GM20431 (cell line): ENCODE data around the gene RBM3.
"Not testable (repeated sequence)": the region's sequence is repeated elsewhere in the genome, so short reads cannot be mapped to it uniquely, and the experiment has no call there.

ENCODE experiments used
- in situ Hi-C: fragments of 300-500 bp; cut with MseI, MboI; formaldehyde crosslinking; loops from one replicate; pipeline ENCODE4 v1.15.0; 2020; ENCODE audit warnings: low sequenced_read_pairs; ENCODE audit not compliant: unreplicated experiment

The RBM3 gene

GRCh38 chrX:48574270-48575266 is at the start of gene RBM3:
Gene RBM3 (plus strand): TSS chrX:48574484. CDS start chrX:48575181, 697 bp downstream.
- in situ Hi-C loops: no loop called here

DNA sequence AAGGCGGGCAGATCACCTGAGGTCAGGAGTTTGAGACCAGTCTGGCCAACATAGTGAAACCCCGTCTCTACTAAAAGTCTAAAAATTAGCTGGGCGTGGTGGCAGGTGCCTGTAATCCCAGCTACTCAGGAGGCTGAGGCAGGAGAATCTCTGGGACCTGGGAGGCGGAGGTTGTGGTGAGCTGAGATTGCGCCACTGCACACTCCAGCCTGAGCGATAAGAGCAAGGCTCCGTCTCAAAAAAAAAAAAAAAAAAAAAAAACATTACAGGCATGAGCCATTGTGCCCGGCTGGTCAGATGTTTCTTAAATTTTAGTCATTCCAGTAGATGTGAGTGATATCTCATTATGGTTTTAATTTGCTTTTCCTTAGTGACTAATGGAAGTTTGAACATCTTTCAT is 48.4 kb upstream of the RBM3 start:
- in situ Hi-C loops: not testable (repeated sequence)

- in situ Hi-C loops: no loop called here
Observed at GRCh38 chrX:48530736-48531135, 43.5 kb upstream of the RBM3 start.

DNA sequence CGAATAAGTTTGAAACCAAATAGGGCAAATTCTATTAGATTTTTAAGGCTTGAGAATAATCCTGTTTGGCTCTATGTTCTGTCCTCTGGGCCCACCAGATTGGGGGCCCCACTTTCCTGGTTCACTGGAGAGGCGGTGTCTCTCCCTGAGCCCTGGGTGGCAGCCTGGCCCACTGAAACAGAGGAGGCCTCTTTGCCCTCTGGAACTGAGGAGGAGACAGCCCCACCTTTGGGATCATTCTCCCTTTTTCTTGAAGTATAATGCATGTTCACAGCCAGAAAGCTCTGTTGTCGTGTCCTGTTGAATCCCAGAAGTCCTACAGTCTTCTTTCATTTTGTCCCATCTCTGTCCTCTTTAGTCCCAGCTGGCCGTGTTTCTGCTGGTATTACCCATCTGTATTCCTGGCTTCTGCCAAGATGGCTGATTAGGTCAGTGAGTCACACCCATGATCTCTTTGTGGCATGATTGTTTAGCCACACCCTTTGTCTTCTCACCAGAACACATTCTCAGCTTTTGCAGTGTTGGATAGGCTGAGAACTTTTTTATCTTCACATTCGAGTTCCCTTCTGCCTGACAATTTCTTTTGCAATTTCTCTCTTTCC is 42.8 kb upstream of the RBM3 start:
- in situ Hi-C loops: no loop called here

- in situ Hi-C loops: no loop called here
Observed at GRCh38 chrX:48532161-48532560, 42.1 kb upstream of the RBM3 start.

DNA sequence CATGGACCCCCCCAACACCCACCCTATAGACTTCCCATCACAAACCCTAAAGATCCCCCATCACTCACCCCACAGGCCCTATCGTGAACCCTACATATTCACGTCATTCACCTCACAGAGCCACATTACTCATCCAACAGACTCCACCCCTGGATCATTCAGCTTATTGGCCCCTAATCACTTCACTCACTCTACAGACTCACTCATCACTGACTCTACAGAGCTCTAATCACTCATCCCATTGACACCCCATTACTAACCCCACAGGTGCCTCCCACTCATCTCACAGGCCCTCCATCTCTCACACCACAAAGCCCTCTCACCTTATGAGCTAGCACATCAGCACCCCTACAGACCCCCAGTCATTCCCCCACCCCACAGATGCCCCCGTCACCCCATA is 41.1 kb upstream of the RBM3 start:
- in situ Hi-C loops: no loop called here

DNA sequence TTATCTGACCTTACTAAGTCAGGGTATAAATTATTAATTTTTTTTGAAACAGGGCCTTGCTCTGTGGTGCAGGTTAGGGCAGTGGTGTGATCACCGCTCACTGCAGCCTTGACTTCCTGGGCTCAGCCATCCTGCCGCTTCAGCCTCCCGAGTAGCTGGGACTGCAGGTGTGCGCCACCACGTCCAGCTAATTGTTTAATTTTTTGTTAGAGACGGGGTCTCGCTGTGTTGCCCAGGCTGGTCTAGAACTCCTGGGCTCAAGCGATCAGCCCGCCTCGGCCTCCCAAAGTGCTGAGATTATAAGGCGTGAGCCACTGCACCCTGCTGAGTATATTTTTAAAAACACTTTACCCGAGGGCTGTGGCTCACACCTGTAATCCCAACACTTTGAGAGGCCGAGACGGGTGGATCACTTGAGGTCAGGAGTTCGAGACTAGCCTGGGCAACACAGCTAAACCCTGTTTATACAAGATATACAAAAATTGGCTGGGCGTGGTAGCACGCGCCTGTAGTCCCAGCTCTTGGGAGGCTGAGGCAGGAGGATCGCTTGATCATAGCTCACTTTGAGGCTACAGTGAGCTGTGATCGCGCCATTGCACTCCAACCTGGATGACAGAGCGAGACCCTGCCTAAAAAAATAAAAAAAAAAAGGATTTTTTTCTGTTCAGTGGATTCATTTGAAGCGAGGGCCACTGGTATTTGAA is 35.5 kb upstream of the RBM3 start:
- in situ Hi-C loops: no loop called here

- in situ Hi-C loops: no loop called here
Observed at GRCh38 chrX:48539345-48540027, 34.8 kb upstream of the RBM3 start, which contains the start of gene TBC1D25. Gene TBC1D25 (plus strand): TSS chrX:48539714. CDS start chrX:48539798, 84 bp downstream.

DNA sequence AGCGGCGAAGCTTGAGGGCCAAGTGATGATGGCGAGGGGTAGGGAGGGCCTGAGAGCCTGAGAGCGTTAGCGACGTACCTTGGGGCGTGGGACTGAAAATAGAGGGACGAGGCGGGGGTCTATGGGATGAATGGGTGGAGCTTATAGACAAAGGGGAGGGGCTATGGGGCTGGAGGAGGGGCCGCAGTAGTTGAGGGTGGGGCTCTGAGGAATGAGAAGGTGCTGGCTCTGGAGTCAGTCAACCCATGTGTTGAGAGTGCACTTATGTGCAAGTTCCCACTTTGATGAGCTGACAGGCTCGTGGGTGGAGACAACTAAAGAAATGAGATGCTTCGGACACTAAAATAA is 34.3 kb upstream of the RBM3 start:
- in situ Hi-C loops: no loop called here

GRCh38 chrX:48540480-48540879 is 33.8 kb upstream of the RBM3 start:
- in situ Hi-C loops: no loop called here

- in situ Hi-C loops: no loop called here
Observed at GRCh38 chrX:48541140-48541814, 33.0 kb upstream of the RBM3 start.

- in situ Hi-C loops: no loop called here
Observed at GRCh38 chrX:48548871-48549270, 25.4 kb upstream of the RBM3 start.

- in situ Hi-C loops: not testable (repeated sequence)
Observed at GRCh38 chrX:48555731-48556325, 18.5 kb upstream of the RBM3 start.

GRCh38 chrX:48558271-48558670 is 16.0 kb upstream of the RBM3 start:
- in situ Hi-C loops: no loop called here

DNA sequence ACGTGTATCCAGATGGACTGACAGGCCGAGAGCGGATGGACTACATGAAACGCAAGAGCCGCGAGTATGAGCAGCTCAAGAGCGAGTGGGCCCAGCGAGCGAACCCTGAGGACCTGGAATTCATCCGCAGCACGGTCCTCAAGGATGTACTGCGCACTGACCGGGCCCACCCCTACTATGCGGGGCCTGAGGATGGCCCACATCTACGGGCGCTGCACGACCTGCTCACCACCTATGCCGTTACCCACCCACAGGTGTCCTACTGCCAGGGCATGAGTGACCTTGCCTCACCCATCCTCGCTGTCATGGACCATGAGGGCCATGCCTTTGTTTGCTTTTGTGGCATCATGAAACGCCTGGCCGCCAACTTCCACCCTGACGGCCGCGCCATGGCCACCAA is 14.6 kb upstream of the RBM3 start:
- in situ Hi-C loops: no loop called here

DNA sequence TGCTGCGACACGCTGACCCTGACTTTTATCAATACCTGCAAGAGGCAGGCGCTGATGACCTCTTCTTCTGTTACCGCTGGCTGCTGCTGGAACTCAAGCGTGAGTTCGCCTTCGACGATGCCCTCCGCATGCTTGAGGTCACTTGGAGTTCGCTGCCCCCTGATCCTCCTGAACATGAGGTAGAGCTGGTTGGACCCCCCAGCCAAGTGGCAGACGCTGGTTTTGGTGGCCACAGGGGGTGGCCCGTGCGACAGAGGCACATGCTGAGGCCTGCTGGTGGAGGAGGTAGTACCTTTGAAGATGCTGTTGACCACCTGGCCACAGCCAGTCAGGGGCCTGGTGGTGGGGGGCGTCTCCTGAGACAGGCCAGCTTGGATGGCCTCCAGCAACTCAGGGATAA is 14.2 kb upstream of the RBM3 start:
- in situ Hi-C loops: no loop called here

DNA sequence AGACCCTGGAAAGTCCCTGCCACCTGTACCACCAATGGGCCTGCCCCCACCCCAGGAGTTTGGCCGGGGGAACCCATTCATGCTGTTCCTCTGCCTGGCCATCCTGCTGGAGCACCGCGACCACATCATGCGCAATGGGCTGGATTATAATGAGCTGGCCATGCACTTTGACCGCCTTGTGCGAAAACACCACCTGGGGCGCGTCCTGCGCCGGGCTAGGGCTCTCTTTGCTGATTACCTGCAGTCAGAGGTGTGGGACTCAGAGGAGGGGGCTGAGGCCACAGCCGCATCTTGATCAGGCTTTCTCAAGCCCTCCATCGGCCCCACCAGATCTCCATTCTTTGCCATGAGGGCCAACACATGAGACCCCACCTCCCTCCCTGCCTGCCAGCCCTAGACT is 13.6 kb upstream of the RBM3 start:
- in situ Hi-C loops: no loop called here

DNA sequence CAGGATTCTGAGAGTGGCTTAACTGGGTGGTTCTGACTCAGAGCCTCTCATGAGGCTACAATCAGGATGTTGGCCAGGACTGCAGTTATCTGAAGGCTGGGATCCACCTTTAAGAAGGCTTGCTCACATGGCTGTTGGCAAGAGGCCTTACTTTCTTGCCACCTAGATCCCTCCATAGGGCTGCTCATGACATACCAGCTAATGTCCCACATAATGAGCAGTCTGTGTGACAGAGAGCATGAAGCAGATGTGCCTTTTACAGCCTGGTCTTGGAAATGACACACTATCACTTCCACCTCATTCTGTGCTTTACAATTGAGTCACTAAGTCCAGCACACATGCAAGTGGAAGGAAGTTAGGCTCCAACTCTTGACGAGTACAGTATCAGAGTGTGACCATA is 4.3 kb upstream of the RBM3 start:
- in situ Hi-C loops: no loop called here

DNA sequence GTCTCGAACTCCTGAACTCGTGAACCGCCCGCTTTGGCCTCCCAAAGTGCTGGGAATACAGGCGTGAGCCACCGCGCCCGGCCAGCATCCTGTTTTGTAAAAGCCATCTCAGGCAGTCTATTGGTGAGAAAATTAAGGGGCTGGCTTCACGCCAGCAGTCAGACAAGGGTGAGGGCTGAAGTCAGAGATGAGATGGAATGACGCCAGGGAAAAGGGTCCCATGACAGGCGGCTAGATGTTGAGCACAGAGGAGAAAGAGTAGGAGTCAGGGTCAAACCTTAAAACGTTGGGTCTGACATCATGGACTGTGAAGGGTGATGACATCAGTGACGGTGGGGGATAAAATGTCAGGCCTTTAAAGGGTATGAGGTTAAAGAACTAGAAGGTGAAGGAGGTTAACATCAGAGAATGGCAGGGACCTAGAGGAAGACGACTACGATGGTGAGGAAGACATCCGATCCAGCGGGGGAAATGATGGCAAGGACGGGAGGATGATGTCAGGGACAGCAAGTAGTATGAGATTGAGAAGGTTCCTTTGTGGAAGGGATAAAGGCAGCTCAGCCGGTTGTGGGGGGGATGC is 504 bp upstream of the RBM3 start:
- in situ Hi-C loops: no loop called here
